A673 (cell line): ENCODE data around the gene CATSPERD. TPM values are rescaled to one million over a fixed set of nuclear protein-coding genes. Genes with fewer than 3 reads are reported as not detected.

ENCODE experiments used
- BruUV-seq: library from RNA; stranded (reverse); fragments of 400-500 nt; replicated peaks from 2 replicates; lab custom pipeline; 2021; lab: Mats Ljungman, UMichigan
- CTCF ChIA-PET: fragments of 300-600 bp; sonication (Branson Sonifier 250); formaldehyde crosslinking; loops from one replicate; lab custom pipeline; 2022; ENCODE audit warnings: antibody characterized with exemption; lab: Charles Lee
- POLR2A ChIA-PET: fragments of 300-600 bp; sonication (Branson Sonifier 250); formaldehyde crosslinking; loops from one replicate; lab custom pipeline; 2022; ENCODE audit warnings: antibody characterized with exemption; ENCODE audit not compliant: low non-redundant PET; lab: Charles Lee
- DNase-seq: peaks from one replicate; pipeline ENCODE4 v3.0.0-alpha.2; 2015; ENCODE audit warnings: low spot score
- H3K27ac ChIP-seq: fragments of 200-600 bp; sonication (generic); 2 replicates; pipeline ENCODE4 v1.5.1; 2016; ENCODE audit warnings: mixed run types, low read depth, mild to moderate bottlenecking, mixed read lengths, antibody characterized with exemption, low read length; ENCODE audit not compliant: poor library complexity, severe bottlenecking
- H3K27me3 ChIP-seq: fragments of 200-600 bp; sonication (generic); replicated peaks from 2 replicates; pipeline ENCODE4 v1.6.1; 2017; ENCODE audit warnings: mixed run types, low read depth, mild to moderate bottlenecking, mixed read lengths, antibody characterized with exemption, low read length; ENCODE audit not compliant: insufficient read depth, poor library complexity
- H3K36me3 ChIP-seq: fragments of 200-600 bp; sonication (generic); 2 replicates; pipeline ENCODE4 v1.6.1; 2016; ENCODE audit warnings: mixed run types, mild to moderate bottlenecking, mixed read lengths, antibody characterized with exemption, low read length; ENCODE audit not compliant: insufficient read depth, poor library complexity, severe bottlenecking
- H3K4me1 ChIP-seq: fragments of 200-600 bp; sonication (generic); 2 replicates; pipeline ENCODE4 v1.6.1; 2017; ENCODE audit warnings: mixed run types, mild to moderate bottlenecking, mixed read lengths, antibody characterized with exemption, low read length; ENCODE audit not compliant: insufficient read depth, poor library complexity, severe bottlenecking
- H3K4me3 ChIP-seq: fragments of 200-600 bp; sonication (generic); 2 replicates; pipeline ENCODE4 v1.5.1; 2016; ENCODE audit warnings: low read depth, mixed run types, mild to moderate bottlenecking, mixed read lengths, low read length; ENCODE audit not compliant: poor library complexity, severe bottlenecking
- H3K9me3 ChIP-seq: fragments of 200-600 bp; sonication (generic); 2 replicates; pipeline ENCODE4 v1.6.1; 2016; ENCODE audit warnings: mixed run types, low read depth, mild to moderate bottlenecking, mixed read lengths, antibody characterized with exemption, low read length; ENCODE audit not compliant: poor library complexity, severe bottlenecking
- EZH2 ChIP-seq: fragments of 200-600 bp; sonication (generic); IDR thresholded peaks from 2 replicates; pipeline ENCODE4 v1.6.1; 2017; ENCODE audit warnings: borderline replicate concordance, low read depth, mild to moderate bottlenecking, mixed read lengths, antibody characterized with exemption, low read length; ENCODE audit not compliant: poor library complexity, severe bottlenecking
- intact Hi-C: fragments of 100-400 bp; cut with micrococcal nuclease; formaldehyde crosslinking; loops from one replicate; pipeline ENCODE4 v1.10.0; 2022; ENCODE audit not compliant: unreplicated experiment
- total RNA-seq: library from RNA; stranded (reverse); gene quantifications from 2 replicates; pipeline ENCODE4 v1.2.3, GENCODE V29; 2021
- TF ChIP-seq, protein P1 (sequence below): fragments of 300-800, 200-600 bp; sonication (generic); conservative IDR thresholded peaks from 2 replicates; pipeline ENCODE4 v1.5.1; 2017; ENCODE audit warnings: low read depth, mild to moderate bottlenecking, antibody characterized with exemption, low read length, moderate library complexity, mixed read lengths

CATSPERD gene
- total RNA-seq, 1 experiment from 2014 or later: not detected

DNA sequence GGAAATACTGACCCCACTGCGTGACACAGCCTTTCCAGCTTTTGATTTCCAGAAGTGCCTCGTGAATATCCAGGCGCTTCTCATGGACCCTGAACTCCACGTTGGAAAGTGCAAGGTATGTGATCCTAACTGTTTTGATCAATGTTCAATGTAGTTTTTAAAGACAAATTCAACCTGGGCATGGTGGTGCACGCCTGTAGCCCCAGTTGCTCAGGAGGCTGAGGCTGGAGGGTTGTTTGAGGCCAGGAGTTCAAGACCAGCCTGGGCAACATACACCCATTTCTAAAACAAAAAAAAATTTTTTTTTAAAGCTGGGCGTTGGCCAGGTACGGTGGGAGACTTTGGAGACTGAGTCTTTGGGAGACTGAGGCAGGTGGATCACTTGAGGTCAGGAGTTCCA, 31.3 kb downstream of the CATSPERD start:
- no peaks in the 10 kb centered on the region for H3K9me3 ChIP-seq
- intact Hi-C loops: no loop called here
- H3K4me1 ChIP-seq: no peaks in the 10 kb centered on the region
- no TSS peak for BruUV-seq
- no peaks in the 10 kb centered on the region for H3K36me3 ChIP-seq
- no peaks in the 10 kb centered on the region for H3K27me3 ChIP-seq
- TF ChIP-seq EZH2: no peak
- TF ChIP-seq, protein P1, sequence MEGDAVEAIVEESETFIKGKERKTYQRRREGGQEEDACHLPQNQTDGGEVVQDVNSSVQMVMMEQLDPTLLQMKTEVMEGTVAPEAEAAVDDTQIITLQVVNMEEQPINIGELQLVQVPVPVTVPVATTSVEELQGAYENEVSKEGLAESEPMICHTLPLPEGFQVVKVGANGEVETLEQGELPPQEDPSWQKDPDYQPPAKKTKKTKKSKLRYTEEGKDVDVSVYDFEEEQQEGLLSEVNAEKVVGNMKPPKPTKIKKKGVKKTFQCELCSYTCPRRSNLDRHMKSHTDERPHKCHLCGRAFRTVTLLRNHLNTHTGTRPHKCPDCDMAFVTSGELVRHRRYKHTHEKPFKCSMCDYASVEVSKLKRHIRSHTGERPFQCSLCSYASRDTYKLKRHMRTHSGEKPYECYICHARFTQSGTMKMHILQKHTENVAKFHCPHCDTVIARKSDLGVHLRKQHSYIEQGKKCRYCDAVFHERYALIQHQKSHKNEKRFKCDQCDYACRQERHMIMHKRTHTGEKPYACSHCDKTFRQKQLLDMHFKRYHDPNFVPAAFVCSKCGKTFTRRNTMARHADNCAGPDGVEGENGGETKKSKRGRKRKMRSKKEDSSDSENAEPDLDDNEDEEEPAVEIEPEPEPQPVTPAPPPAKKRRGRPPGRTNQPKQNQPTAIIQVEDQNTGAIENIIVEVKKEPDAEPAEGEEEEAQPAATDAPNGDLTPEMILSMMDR: no peak
- ChIA-PET POLR2A (no interaction called here), CTCF (no interaction called here)
- no peak overlapping the region for H3K27ac ChIP-seq
- H3K4me3 ChIP-seq: no peak overlapping the region
- DNase-seq: no peak

DNA sequence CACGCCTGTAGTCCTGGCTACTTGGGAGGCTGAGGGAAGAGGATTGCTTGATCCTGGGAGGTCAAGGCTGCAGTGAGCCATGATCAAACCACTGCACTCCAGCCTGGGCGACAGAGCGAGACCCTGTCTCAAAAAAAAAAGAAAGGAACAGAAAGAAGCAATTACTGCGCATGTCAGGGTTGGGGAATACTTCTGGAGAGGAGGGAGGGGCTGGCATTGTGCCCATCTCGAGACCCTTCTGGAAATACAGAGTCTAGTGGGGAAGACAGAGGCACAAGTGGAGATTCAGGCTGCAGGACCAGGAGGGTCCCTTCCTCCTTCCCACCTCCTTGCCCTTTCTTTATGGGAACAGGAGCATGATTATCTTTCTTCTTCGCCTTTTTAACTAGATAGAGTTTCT, 33.3 kb downstream of the CATSPERD start:
- H3K36me3 ChIP-seq: no peaks in the 10 kb centered on the region
- ChIA-PET CTCF (no interaction called here), POLR2A (interaction anchor here (0.6 kb wide), 1 partner anchor 26 kb away, joined by 3 read pairs; no protein-coding TSS in a partner anchor)
- no peak for TF ChIP-seq EZH2
- DNase-seq: no peak
- no peak overlapping the region for H3K27ac ChIP-seq
- H3K9me3 ChIP-seq: no peaks in the 10 kb centered on the region
- H3K4me1 ChIP-seq: no peaks in the 10 kb centered on the region
- no peak overlapping the region for H3K4me3 ChIP-seq
- no TSS peak for BruUV-seq
- no peaks in the 10 kb centered on the region for H3K27me3 ChIP-seq
- intact Hi-C loops: no loop called here

DNA sequence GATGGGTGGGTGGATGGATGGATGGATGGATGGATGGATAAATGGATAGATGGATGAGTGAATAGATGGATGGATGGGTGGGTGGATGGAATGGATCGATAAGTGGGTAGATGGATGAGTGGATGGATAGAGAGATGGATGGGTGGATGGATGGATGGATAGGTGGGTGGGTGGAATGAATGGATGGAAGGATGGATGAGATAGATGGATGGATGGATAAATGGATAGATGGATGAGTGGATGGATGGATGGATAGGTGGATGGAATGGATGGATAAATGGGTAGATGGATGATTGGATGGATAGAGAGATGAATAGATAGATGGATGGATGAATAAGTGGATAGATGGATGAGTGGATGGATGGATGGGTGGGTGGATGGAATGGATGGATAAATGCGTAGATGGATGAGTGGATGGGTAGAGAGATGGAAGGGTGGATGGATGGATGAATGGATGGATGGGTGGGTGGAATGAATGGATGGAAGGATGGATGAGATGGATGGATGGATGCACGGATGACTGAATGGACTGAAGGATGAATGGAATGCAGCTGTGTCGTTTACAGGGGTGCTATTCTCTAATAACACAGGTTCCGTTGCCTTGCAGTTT, 42.3 kb downstream of the CATSPERD start:
- H3K27ac ChIP-seq: no peak overlapping the region
- POLR2A ChIA-PET: no interaction called here
- TF ChIP-seq, protein P1: no peak
- no peak for TF ChIP-seq EZH2

DNA sequence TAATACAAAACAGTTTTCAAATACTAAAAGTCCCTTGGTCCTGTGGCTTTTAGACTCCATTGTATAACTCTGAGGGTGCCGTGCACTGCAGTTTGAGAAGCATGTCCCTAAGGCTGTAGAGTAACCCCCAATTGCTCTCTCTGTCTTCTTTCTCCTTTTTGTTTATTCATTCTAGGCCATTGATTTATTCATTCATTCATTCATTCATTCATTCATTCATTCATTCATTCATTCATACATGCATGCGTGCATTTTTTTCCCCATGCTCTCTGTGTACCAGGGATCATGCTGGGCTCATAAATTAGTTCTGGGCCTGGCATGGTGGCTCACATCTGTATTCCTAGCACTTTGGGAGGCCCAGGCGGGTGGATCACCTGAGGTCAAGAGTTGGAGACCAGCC, 44.8 kb downstream of the CATSPERD start:
- ChIA-PET POLR2A (no interaction called here), CTCF (no interaction called here)
- Histone ChIP-seq H3K4me3 (no peak overlapping the region), H3K9me3 (no peaks in the 10 kb centered on the region), H3K27ac (no peak overlapping the region), H3K4me1 (no peaks in the 10 kb centered on the region), H3K36me3 (no peaks in the 10 kb centered on the region), H3K27me3 (no peaks in the 10 kb centered on the region)
- BruUV-seq: no TSS peak
- TF ChIP-seq EZH2: no peak
- TF ChIP-seq, protein P1: no peak
- intact Hi-C loops: no loop called here
- DNase-seq: no peak

More for the DNA sequence above, 42.3 kb downstream of the CATSPERD start:
- Histone ChIP-seq H3K4me1 (no peaks in the 10 kb centered on the region), H3K36me3 (no peaks in the 10 kb centered on the region), H3K4me3 (no peak overlapping the region), H3K27me3 (no peaks in the 10 kb centered on the region), H3K9me3 (no peaks in the 10 kb centered on the region)
- no TSS peak for BruUV-seq
- intact Hi-C loops: no loop called here
- no peak for DNase-seq
- CTCF ChIA-PET: no interaction called here
